GM21367 (cell line): Measurements from ENCODE around the gene GJD3.
"Not testable (repeated sequence)": the region's sequence is repeated elsewhere in the genome, so short reads cannot be mapped to it uniquely, and the experiment has no call there.

ENCODE experiments used
- ATAC-seq: cut with Tn5 transposase; IDR thresholded peaks from one replicate; pipeline ENCODE4 v1.9.1; 2021; ENCODE audit not compliant: unreplicated experiment

The GJD3 gene

DNA sequence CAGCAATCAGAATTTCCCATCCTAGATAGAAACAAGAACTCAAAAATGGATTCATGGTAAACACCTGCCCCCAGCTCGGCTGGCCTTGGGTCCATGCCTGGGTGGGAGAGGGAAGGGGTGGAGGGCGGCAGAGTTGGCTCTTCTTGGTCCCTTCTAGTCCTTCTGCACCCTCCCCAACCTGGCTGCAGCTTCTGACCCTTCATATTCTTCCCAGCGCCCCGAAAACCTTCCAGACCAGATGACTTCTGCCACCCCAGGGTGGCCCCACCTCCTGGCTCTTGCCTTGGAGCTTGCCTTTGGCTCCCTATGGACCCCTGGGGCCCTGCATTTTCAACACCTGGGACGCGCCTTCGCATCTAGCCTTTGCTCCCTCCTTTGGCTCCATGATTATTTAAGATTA, 5.4 kb upstream of the GJD3 start:
- no peak for ATAC-seq

DNA sequence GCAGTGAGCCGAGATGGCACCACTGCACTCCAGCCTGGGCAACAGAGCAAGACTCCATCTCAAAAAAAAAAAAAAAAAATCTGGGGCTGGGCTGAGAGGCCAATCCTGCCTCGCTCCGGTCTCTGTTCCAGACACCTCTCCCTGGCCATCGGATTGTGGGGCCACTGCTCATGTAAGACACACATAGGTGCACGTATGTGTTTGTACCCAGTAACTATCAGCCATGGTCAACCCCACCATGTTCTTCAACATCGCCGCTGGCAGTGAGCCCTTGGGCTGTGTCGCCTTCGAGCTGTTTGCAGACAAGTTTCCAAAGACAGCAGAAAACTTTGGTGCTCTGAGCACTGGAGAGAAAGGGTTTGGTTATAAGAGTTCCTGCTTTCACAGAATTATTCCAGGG, 3.2 kb upstream of the GJD3 start:
- not testable (repeated sequence) for ATAC-seq

DNA sequence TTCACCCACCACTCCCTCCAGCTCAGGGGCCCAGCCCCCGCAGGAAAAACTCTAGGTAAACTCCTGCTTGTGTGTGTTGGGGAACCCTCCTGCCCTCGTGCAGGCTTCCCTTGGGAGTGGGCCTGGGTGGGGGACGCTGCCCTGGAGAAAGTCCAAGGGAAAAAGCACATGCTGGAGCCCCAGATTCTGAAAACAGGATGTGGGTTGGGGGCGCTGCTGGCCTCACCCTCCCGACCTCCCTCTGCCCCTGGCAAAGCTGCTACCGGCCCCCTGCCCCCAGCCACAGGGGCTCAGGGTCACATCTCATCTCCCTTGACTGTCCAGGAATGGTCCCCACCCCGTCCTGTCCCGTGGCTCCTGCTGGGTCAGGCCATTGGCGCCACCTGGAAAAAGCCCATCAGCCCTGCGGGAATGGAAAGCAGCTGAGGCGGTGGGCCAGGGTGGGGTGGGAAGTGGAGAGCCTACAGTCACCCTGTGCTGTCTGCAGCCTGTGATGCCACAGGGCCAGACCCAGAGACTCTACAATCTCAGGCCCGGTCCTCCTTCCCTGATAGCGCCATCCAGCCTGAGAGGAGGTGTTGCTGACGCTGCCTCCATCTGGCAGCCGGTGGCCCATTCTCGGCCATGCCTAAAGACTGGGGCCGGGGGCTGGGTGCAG, 2.5 kb upstream of the GJD3 start:
- ATAC-seq = no peak

DNA sequence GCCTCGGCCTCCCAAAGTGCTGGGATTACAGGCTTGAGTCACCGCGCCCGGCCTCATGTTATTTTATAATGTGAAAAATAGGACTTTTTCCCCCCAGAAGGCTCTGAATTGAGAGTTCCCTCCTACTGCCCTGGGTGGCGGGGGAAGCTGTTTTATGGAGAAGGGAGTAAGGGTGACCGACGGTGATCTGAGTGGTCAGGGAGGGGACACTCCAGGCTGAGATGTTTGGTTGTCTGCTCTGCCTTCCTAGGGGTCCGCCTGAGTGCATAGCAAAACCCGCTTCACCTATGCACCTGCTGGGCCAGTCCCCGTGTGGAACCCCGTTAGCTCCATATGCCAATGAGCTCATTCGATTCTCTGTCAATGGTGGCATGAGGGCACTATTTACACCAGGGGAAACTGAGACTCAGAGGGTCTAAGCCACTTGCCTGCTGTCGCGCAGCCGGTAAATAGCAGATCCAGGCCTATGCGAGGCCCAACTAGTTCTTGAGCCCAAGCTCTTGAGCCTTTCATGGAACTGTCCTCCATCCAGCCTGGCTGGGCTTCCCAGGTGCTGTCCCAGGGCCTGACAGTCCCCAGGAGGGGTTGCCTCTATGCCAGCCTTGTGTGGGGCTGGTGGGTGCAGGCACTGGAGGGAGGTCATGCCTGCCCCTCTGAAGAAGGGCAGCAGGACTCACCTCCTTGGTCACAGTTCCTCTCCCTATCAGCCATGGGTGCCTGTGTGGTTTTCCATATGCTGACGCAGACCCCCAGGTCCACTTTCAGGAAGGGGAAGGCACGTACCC, 1.7 kb upstream of the GJD3 start:
- no peak for ATAC-seq

DNA sequence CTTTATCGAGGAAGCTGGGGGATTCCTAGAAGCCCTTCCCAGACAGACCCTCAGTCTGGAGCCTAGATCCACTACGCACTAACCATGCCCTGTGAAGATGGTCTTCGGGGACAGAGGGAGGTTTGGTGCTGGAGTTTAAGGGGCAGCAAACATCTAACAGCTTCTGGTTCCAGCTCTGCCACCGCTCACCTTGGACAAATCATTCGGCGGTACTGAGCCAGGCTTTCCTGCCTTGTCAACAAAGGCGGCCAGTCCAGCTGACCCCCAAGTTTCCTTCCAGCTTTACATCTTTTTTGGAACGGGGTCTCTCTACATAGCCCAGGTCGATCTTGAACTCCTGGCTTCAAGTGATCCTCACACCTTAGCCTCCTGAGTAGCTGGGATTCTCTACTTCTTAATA, 369 bp upstream of the GJD3 start:
- ATAC-seq = no peak

DNA sequence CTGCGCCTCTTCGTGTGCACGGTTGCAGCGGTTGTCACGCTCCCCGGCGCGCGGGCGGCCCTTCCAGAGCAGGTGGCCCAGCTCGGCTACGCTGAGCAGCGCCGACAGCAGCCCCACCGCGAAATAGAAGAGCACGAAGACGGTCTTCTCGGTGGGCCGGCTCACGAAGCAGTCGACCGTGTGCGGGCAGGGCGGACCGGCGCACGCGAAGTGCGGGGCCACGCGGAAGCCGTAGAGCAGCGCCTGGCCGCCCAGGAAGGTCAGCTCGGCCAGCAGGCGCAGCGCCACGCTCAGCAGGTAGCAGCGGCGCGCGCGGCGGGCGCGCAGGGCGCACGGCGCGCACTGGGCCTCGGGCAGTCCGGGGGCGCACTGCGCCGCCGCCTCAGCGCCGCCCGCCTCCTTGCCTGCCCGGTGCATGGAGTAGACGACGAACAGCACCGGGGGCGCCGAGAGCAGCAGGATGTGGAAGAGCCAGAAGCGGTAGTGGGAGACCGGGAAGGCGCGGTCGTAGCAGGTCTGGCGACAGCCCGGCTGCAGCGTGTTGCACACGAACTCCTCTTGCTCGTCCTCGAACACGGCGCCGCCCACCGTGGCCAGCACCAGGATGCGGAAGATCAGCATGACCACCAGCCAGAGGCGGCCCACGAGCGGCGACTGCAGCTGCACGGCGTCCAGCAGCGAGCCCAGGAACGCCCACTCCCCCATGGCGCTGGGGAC, 1.3 kb downstream of the GJD3 start:
- ATAC-seq = no peak

DNA sequence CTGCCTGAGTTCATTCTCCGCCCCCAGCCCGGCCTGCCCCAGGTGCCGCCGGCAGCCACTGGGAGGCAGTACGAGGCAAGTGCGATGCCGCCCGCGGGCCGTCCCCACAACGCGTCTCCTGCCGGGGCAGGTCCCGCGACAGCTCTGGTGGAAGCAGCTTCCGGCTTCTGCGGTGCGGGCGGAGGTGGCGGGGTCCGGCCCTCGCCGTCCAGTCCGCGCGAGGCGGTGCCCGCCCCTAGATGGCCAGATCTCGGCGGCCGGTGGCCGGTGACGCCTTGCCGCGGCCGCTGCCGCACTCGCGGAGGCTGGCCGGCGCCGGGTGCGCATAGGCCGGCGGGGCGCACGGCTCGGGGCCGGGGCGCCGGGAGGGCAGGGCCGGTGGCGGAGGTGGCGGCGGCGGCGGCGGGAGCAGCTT, 1.8 kb downstream of the GJD3 start:
- ATAC-seq = no peak

DNA sequence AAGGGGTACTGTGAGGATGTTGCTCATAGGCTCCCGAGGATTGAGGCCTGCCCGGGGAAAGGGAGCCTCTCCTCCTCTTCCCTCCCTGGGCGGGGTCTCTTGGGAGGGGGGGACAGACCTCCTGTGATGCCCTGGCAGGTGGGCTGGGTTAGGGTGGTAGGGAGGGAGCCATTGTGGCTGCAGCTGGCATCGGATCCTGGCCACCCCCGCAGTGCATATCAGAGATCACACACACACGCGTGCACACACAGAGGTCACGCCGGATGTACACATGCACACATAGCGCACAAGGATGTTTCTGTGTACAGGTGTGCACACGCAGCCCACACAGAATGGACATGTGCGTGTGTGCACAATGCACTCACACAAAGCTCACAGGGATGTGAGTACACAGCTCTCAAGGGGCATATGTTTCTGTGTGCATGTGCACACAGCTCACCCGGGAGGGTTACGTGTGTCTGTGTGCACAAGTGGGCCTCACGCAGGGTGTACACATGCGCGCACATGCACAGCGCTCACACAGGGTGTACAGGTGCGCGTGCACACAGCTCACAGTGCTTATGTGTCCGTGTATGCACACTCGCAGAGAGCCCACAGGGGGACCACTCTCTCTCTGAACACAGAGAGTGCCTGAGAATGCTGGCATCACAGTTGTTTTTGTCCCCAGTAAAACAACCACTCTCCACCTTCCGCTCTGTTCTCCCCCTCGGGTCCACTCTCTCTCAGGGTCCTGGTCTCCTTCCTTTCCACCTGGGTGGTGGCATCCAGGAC, 2.4 kb downstream of the GJD3 start:
- ATAC-seq = no peak

DNA sequence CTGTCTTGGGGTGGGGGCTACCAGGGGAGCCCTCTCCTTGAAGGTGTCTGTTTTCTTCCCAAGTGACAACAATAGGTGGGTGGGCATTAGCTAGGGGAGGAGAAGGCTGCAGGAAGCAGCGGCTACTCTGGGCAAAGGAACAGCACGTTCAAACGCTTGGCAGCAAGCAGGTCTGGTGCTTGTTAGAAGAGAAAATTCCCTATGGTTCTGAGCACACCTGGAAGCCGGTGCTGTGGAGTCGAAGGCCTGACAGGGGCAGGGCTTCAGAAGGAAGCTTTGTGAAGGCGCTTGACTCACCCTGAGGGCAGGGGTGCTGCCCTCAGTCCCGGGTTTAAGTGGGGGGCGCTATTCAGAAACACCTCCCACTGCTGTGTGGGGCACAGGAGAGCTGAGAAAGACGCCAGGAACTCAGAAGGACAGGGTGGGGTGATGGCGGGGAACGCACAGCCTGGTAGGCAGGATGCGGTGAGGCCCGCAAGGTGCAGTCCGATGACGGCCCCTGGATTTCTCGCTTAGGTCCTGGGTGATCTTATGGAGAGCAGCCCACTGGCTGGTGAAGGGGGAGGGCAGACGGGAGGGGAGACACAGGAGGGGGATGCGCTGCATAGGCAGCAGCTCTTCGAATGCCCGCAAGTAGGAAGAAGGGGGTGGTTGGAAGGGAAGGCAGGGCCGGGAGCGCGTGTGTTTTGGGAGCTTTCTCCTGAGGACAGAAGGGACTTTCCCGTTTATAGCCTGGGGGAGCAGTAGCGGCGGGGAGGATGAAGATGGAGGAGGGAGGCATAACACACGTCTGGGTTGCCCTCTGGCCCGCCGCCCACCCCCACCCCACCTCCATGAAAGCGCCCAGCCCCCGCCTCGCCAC, 3.2 kb downstream of the GJD3 start:
- no peak for ATAC-seq

DNA sequence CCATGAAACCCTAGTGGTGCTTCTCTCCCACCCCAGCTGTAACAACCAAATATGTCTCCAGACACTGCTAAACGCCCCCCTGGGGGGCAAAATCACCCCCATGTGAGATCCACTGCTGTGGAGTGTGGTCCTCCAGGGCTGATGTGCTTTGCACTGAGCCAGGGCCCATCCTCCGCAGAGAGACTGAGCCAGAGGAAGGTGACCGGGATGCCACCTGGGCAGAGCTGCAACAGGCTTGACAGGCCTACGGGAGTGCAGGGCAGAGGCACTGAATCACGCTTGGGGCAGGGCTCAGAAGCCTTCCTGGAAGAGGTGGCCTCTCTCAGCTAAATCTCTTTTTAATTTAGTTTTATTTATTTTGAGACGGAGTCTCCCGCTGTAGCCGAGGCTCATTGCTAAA, 4.4 kb downstream of the GJD3 start:
- no peak for ATAC-seq

DNA sequence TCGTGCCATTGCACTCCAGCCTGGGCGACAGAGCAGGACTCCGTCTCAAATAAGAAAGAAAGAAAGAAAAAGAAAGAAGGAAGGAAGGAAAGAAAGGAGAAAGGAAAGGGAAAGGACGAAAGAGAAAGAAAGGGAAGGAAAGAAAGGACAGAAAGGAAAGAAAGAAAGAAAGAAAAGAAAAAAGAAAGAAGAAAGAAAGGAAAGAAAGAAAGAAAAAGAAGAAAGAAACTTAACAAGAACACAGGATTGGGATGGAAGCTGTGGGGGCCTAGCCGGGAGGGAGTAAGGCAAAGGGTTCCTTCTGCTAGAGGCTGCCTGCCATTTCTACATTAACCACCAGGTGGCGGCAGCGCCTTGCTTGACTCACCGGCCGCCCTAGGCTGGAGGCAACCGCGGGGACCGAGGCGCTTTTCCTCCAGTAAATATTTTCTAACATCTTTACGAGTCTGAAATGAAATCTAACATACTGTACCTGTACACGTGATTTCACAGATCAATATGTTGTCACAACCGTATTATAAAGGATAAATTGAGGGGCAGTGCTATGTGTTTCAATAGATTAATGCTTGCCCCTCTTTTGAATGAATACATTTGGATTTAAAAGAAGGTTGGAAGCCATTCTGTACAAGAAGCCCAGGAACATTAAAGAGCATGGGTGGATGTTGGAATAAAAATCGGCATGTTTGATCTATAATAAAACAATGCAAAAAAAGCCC, 6.1 kb downstream of the GJD3 start:
- ATAC-seq = no peak

DNA sequence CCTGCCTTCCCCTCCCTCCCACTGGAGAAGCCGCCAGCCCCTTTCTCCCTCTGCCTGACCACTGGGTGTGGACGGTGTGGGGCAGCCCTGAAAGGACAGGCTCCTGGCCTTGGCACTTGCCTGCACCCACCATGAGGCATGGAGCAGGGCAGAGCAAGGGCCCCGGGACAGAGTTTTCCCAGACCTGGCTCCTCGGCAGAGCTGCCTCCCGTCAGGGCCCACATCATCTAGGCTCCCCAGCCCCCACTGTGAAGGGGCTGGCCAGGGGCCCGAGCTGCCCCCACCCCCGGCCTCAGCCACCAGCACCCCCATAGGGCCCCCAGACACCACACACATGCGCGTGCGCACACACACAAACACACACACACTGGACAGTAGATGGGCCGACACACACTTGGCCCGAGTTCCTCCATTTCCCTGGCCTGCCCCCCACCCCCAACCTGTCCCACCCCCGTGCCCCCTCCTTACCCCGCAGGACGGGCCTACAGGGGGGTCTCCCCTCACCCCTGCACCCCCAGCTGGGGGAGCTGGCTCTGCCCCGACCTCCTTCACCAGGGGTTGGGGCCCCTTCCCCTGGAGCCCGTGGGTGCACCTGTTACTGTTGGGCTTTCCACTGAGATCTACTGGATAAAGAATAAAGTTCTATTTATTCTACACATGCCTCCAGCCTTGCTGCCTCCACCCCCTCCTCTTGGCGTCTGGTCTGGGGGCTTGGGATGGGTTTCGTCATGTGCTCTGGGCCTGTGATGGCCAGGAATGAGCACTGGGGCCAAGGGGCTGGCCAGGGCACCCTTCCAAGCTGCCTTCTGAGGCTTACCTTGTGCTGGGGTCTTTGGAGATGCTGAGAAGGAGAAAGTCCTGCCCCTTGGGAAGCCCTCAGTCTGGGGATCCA, 7.3 kb downstream of the GJD3 start:
- no peak for ATAC-seq

DNA sequence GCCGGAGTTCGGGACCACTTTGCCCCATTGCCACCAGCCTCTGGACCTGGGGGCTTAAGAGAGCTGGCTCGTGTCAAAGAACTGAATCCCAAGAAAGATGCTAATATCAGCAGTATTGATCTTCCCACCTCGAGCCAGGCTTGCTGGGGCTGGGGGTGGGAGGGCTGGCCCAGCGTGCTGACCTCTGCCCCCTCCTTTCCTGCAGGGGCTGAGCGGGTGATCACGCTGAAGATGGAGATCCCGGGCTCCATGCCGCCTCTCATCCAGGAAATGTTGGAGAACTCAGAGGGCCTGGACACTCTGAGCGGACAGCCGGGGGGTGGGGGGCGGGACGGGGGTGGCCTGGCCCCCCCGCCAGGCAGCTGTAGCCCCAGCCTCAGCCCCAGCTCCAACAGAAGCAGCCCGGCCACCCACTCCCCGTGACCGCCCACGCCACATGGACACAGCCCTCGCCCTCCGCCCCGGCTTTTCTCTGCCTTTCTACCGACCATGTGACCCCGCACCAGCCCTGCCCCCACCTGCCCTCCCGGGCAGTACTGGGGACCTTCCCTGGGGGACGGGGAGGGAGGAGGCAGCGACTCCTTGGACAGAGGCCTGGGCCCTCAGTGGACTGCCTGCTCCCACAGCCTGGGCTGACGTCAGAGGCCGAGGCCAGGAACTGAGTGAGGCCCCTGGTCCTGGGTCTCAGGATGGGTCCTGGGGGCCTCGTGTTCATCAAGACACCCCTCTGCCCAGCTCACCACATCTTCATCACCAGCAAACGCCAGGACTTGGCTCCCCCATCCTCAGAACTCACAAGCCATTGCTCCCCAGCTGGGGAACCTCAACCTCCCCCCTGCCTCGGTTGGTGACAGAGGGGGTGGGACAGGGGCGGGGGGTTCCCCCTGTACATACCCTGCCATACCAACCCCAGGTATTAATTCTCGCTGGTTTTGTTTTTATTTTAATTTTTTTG, 8.5 kb downstream of the GJD3 start:
- no peak for ATAC-seq

DNA sequence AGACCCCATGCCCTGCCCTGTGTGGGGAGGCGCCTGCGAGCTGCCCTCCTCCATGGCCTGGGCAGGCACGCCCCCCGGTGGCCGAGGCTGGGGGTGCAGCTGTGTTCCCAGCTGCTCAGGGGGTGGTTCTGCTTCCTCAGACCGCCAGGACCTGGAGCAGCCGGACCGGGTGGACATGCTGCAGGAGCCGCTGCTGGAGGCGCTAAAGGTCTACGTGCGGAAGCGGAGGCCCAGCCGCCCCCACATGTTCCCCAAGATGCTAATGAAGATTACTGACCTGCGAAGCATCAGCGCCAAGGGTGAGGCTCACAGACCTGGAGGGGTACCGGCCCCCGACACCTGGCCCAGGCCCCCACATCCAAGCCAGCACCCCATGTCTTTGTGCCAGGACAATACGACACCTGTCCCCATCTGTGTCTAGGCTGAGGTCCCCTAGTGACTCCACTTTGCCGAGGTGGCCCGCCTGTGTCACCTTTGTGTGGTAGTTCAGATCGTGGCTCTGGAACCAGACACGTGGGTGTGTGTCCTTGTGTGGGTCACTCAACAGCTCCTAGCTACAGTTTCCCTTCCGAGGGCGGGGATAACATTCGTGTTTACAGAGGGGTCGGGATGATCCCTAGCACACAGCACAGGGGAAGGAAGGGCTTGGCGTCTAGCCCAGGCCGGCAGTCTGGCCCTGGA, 9.3 kb downstream of the GJD3 start:
- ATAC-seq = no peak

DNA sequence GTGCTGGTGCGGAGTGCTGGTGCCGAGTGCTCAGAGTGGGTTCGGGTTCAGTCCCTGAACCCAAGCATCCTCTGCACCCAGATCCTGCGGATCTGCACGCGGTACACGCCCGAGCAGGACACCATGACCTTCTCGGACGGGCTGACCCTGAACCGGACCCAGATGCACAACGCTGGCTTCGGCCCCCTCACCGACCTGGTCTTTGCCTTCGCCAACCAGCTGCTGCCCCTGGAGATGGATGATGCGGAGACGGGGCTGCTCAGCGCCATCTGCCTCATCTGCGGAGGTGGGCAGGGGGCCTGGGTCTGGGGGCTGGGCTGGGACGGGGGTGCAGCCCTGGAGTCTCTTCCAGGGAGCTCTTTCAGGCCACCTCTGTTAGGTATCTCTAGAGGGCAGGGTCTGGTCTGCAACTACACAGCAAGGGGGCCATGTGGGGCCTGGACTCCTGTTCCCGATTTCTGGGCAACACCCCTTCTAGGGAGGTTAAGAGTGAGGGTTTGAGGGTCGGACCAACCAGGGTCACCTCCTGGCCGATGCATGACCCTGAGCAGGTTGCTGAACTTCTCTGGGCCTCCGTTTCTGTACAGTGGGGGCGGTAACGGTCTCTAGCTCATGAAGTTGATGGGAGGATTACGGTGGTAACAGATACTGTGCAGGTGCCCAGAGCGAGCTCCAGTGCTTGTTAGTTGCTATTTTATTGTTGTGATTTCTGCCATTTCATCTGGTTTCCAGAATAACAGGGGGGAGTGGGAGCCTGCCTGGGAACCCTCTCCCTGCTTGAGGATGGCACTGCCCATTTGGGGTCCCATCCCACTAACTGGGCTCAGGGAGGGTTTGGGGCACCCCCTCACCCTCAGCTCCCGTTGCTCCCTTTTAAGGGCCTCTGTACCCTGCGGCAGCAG, 10.1 kb downstream of the GJD3 start:
- no peak for ATAC-seq

DNA sequence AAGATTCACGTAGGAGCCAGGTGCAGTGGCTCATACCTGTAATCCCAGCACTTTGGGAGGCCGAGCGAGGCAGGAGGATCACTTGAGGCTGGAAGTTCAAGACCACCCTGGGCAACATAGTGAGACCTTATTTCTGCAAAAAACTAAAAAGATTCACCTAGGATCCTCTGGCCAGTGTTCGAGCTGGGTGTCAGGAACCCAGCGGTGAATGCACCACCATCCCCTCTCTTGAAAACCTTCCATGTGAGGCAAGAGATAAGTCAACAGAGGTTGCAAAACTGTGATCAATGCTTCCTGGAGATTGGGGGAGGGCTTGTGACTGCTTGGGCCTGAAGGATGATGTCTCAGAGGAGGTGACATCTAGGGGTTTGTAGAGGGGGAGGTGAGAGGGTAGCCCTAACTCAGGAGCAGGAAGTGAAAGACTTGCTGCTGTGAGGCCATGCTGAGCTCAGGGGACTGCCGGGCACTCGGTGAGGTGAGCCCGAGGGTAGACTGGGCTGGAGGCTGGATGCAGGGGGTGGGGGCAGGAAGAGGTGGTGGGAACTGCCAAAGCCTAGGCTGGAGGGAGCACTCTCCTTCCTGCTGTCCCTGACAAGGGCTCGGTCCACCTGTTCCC, 11.7 kb downstream of the GJD3 start:
- no peak for ATAC-seq
